C4-2B (cell line): Measurements from ENCODE around the gene ISL1.
A peak's percentile ranks its signal among the peaks of the same experiment; 100 is the strongest.

Source experiments
- H3K27ac ChIP-seq: fragments of 450-650 bp; 2 replicates; pipeline ENCODE4 v1.5.1; 2017
- CTCF ChIP-seq: fragments of 450-650 bp; conservative IDR thresholded peaks from 2 replicates; pipeline ENCODE4 v1.5.1; 2017; ENCODE audit warnings: mild to moderate bottlenecking
- ZFX ChIP-seq: fragments of 450-650 bp; IDR thresholded peaks from 2 replicates; pipeline ENCODE4 v1.6.1; 2017

Gene ISL1

DNA sequence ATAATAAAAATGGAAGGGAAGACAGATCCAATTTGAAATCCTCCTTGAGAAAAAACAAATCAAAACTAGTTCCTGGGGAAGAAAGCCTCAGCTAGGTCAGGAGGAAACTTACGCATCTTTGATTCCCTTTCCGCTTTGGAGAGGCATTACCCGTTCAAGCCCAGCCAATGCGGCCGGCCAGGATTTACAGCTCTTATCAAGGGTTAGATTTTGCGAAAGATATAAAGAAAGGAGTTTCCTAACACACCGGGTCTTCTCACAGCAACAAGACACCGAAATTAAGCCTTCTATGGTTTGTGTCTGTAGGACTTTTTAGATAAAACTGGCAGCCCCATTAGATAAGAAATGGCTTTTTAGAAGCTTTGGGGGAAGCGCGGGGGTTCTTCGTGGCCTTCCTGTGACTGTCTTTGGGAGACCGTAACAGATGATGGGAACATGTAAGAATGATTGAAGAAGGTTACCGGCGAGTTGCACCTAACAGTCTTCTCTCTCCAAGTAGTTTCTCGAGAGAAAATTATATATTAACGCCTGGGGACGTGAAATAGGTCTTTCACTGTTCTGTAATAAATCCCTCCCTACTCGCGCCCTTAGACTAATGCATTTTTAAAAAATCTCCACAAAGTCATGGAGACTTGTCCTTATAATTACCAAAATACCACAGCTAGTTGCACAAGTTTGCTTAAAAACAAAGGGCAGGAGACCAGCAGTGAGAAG, 1.3 kb upstream of the ISL1 start:
- no peak overlapping the region for H3K27ac ChIP-seq
- TF ChIP-seq CTCF (no peak), ZFX (no peak)

- peak; percentile 23; the same call in 1 of the 2 replicates for TF ChIP-seq CTCF
- no peak for TF ChIP-seq ZFX
- no peak overlapping the region; the same call in 1 of the 2 replicates for H3K27ac ChIP-seq
These were observed 622 bp upstream of the ISL1 start for GRCh38 chr5:51382521-51383130.

GRCh38 chr5:51384281-51384840, 1.1 kb downstream of the ISL1 start:
- no peak for TF ChIP-seq CTCF
- no peak for TF ChIP-seq ZFX
- no peak overlapping the region for H3K27ac ChIP-seq

GRCh38 chr5:51385216-51385615, 2.0 kb downstream of the ISL1 start:
- H3K27ac ChIP-seq, result no peak overlapping the region
- TF ChIP-seq CTCF, result no peak
- no peak for TF ChIP-seq ZFX

DNA sequence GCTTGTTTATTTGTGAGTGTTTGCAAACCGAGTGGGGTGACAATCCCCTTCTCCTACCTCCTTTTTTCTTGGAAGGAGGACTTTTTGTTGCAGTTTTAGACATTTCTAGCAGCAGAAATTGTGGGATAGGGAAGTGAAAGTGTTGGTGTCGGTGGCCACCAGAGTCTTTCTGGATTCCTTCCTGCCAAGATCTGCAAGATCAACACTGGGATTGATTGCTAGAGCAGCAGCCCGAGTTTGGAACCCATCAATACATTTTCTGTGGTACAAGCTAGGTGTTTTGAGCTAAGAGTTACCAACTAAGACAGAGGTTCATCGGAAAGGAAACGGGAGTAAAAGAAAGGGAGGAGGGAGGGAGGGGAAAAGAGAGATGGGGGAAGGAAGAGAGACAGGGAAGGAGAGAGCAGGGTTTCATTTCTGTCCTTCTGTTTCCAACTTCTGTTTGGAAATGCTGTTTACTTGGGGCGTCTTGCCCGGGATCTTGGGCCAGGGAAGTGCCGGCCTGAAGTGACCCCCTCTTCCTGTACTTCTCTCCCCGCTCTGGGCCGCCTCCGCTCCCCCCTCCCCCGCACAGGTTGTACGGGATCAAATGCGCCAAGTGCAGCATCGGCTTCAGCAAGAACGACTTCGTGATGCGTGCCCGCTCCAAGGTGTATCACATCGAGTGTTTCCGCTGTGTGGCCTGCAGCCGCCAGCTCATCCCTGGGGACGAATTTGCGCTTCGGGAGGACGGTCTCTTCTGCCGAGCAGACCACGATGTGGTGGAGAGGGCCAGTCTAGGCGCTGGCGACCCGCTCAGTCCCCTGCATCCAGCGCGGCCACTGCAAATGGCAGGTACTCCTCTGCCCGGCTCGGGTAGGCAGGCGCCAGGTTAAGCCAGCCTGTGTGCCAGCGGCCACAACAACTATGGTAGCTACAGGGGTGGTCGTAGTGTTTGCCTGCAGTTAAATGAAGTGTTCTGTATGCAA, 4.0 kb downstream of the ISL1 start:
- TF ChIP-seq CTCF (no peak), ZFX (no peak)
- no peak overlapping the region for H3K27ac ChIP-seq

DNA sequence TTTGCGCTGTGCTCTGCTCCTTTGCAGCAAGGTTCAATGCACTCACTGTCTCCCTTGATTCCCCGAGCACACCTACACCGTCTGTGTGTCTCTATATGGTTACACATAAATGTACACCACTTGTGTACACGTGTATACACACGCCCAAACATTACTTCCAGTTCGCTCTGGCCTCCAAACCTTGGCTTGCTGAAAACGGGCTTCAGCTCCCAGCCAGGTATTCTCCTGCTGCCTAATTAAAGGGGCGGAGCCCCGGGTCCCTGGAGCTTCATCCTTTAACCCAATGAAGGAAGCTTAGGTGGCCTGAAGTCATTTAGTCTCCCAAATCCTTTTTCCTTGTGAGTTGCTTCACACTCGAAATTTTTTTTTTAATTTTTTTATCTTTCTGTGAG, 4.6 kb downstream of the ISL1 start:
- TF ChIP-seq CTCF (no peak), ZFX (no peak)
- H3K27ac ChIP-seq, result no peak overlapping the region
